GM23338 (cell line): ENCODE results near the gene TMEM87B.

ENCODE experiments used
- EZH2phosphoT487 ChIP-seq: fragments of 200-600 bp; sonication (generic); IDR thresholded peaks from one replicate; pipeline ENCODE4 v1.8.1; 2018; ENCODE audit warnings: antibody characterized with exemption; ENCODE audit not compliant: unreplicated experiment
- TF ChIP-seq, protein P1 (sequence below), 2 experiments: fragments of 200-600 bp in 1 of 2; sonication (generic) in 1 of 2; conservative IDR thresholded peaks; 2 replicates each; pipeline versions ENCODE4 v1.5.1 to v1.6.1; 2016 to 2017; ENCODE audit warnings: antibody characterized with exemption in 2 of 2, low read depth in 2 of 2, mild to moderate bottlenecking in 2 of 2, moderate library complexity in 1 of 2

DNA sequence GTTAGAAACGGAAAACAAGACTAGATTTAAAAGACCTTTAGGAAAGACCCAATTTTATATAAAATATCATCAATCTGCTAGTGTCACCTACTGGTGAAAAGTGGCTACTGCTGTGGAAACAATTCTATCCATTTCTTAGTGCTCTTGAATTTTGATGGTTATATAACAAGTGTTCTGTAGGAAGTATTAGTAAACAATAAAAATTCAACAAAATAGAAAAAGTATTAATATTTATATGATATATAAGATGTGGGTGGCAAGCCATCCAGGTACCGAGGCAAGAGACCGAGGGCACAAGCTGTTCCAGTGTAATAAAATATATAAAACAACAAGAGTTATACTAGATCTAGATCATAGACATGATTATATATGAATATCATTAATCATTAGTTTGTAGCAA, 6.2 kb upstream of the TMEM87B start:
- no peak for TF ChIP-seq EZH2phosphoT487
- TF ChIP-seq, protein P1, sequence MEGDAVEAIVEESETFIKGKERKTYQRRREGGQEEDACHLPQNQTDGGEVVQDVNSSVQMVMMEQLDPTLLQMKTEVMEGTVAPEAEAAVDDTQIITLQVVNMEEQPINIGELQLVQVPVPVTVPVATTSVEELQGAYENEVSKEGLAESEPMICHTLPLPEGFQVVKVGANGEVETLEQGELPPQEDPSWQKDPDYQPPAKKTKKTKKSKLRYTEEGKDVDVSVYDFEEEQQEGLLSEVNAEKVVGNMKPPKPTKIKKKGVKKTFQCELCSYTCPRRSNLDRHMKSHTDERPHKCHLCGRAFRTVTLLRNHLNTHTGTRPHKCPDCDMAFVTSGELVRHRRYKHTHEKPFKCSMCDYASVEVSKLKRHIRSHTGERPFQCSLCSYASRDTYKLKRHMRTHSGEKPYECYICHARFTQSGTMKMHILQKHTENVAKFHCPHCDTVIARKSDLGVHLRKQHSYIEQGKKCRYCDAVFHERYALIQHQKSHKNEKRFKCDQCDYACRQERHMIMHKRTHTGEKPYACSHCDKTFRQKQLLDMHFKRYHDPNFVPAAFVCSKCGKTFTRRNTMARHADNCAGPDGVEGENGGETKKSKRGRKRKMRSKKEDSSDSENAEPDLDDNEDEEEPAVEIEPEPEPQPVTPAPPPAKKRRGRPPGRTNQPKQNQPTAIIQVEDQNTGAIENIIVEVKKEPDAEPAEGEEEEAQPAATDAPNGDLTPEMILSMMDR (conservative IDR thresholded peaks at IDR 0.05; ENCODE audit: low read depth in 2 of 2): peak; percentile 63 to 78
